Esophagus squamous epithelium (tissue), 5 donors: ENCODE results near the gene ARHGAP26. TPM values are rescaled to one million over a fixed set of nuclear protein-coding genes. Genes with fewer than 3 reads are reported as not detected.

Experiments used
- DNase-seq: peaks from one replicate; lab custom pipeline; 2025; lab: John Stamatoyannopoulos, UW
- H3K27ac ChIP-seq, 4 donors: fragments of 200-600 bp; sonication (generic); one replicate each; pipeline ENCODE4 v1.5.1; 2016 to 2019; ENCODE audit warnings: mild to moderate bottlenecking in 1 of 4
- H3K27me3 ChIP-seq, 4 donors: fragments of 200-600 bp; sonication (generic); 1 replicate in 3 of 4; 2 replicates in 1 of 4; pipeline versions ENCODE4 v1.5.1 to v1.6.0; 2017 to 2021; ENCODE audit warnings: antibody characterized with exemption in 1 of 4
- H3K36me3 ChIP-seq, 3 donors: fragments of 200-600 bp; sonication (generic); one replicate each; pipeline ENCODE4 v1.5.1; 2016 to 2019
- H3K4me1 ChIP-seq, 3 donors: fragments of 200-600 bp; sonication (generic); one replicate each; pipeline ENCODE4 v1.5.1; 2017 to 2019
- H3K4me3 ChIP-seq, 4 donors: fragments of 200-600 bp; sonication (generic); 1 replicate in 3 of 4; 2 replicates in 1 of 4; pipeline ENCODE4 v1.5.1; 2016 to 2019; ENCODE audit warnings: mild to moderate bottlenecking in 2 of 4, moderate library complexity in 1 of 4
- H3K9me3 ChIP-seq, 3 donors: fragments of 200-600 bp; sonication (generic); one replicate each; pipeline ENCODE4 v1.5.1; 2016 to 2019
- CTCF ChIP-seq, 6 experiments: fragments of 450-650 bp in 4 of 6; fragments of 200-600 bp in 2 of 6; sonication (generic) in 2 of 6; IDR thresholded peaks; one replicate each; pipeline ENCODE4 v1.5.1; 2016 to 2019; ENCODE audit warnings: antibody characterized with exemption in 6 of 6, mild to moderate bottlenecking in 4 of 6, moderate library complexity in 4 of 6
- POLR2A ChIP-seq, 4 donors: fragments of 450-650 bp; IDR thresholded peaks; one replicate each; pipeline ENCODE4 v1.6.1; 2017; ENCODE audit warnings: antibody characterized with exemption in 4 of 4, mild to moderate bottlenecking in 4 of 4, moderate library complexity in 3 of 4
- WGBS, 2 donors: methylation state at CpG; one replicate each; pipeline ENCODE4 v1.1.5; 2018; 5-methylcytosine and 5-hydroxymethylcytosine counted together
- intact Hi-C: fragments of 100-400 bp; cut with DNase I; formaldehyde crosslinking; loops from one replicate; pipeline ENCODE4 v1.15.0; 2022
- total RNA-seq, 4 donors: library from RNA; depleted of rRNA; stranded (reverse); fragments of >200 nt; gene quantifications; one replicate each; pipeline ENCODE4 v1.1.0, GENCODE V29; 2016
- donor health status: DM: yes; HTN: yes; CAD: no.

ARHGAP26 gene
- total RNA-seq, 4 donors from 2014 or later = 4.4 to 18.7 (median 15.4) TPM

- 35 to 49% methylated on average over 9 of the region's 9 CpGs for WGBS, 2 donors
- no peak for DNase-seq
- Histone ChIP-seq H3K4me1 (peaks cover 11 to 79% (median 44%) of the 10 kb centered on the region in 3 donors), H3K9me3 (no peaks in the 10 kb centered on the region), H3K27me3 (no peaks in the 10 kb centered on the region), H3K36me3 (peaks cover 0 to 25% (median 0%) of the 10 kb centered on the region in 3 donors), H3K4me3 (peak overlapping the region in 1 of 4 donors; percentile 12), H3K27ac (peak overlapping the region; percentile 35 to 76 (median 71))
- intact Hi-C loops = no loop called here
- TF ChIP-seq POLR2A (IDR thresholded peaks at IDR 0.05) = no peak
- no peak for TF ChIP-seq CTCF (IDR thresholded peaks at IDR 0.05)
These were observed 375.3 kb downstream of the ARHGAP26 start for GRCh38 chr5:143145243-143146160.

- intact Hi-C loops = no loop called here
- no peak for DNase-seq
- peak overlapping the region in 3 of 4 donors; percentile 68 to 76 (median 74) for H3K27ac ChIP-seq
- H3K9me3 ChIP-seq = no peaks in the 10 kb centered on the region
- no peaks in the 10 kb centered on the region for H3K27me3 ChIP-seq
- no peak for TF ChIP-seq POLR2A (IDR thresholded peaks at IDR 0.05)
- TF ChIP-seq CTCF (IDR thresholded peaks at IDR 0.05) = no peak
- H3K4me1 ChIP-seq = peaks cover 11 to 73% (median 42%) of the 10 kb centered on the region in 3 donors
- peaks cover 0 to 25% (median 0%) of the 10 kb centered on the region in 3 donors for H3K36me3 ChIP-seq
- no peak overlapping the region for H3K4me3 ChIP-seq
These were observed 376.0 kb downstream of the ARHGAP26 start for GRCh38 chr5:143146161-143146560.

- no peak for TF ChIP-seq CTCF (IDR thresholded peaks at IDR 0.05)
- TF ChIP-seq POLR2A (IDR thresholded peaks at IDR 0.05) = no peak
- peaks cover 0 to 25% (median 0%) of the 10 kb centered on the region in 3 donors for H3K36me3 ChIP-seq
- 74 to 87% methylated on average over 4 of the region's 4 CpGs for WGBS, 2 donors
- H3K4me3 ChIP-seq = no peak overlapping the region
- DNase-seq = no peak
- H3K27me3 ChIP-seq = no peaks in the 10 kb centered on the region
- intact Hi-C loops = no loop called here
- H3K27ac ChIP-seq = peak overlapping the region; percentile 21 to 76 (median 65)
- no peaks in the 10 kb centered on the region for H3K9me3 ChIP-seq
- peaks cover 2 to 60% (median 33%) of the 10 kb centered on the region in 3 donors for H3K4me1 ChIP-seq
These were observed 377.2 kb downstream of the ARHGAP26 start for GRCh38 chr5:143147383-143147782.

GRCh38 chr5:143147902-143148301 is 377.7 kb downstream of the ARHGAP26 start:
- TF ChIP-seq CTCF (IDR thresholded peaks at IDR 0.05) = no peak
- TF ChIP-seq POLR2A (IDR thresholded peaks at IDR 0.05) = no peak
- intact Hi-C loops = no loop called here
- H3K9me3 ChIP-seq = no peaks in the 10 kb centered on the region
- peaks cover 0 to 25% (median 0%) of the 10 kb centered on the region in 3 donors for H3K36me3 ChIP-seq
- H3K4me1 ChIP-seq = peaks cover 0 to 56% (median 27%) of the 10 kb centered on the region in 3 donors
- peak overlapping the region; percentile 21 to 76 (median 65) for H3K27ac ChIP-seq
- WGBS, 2 donors = 72 to 73% methylated on average over 6 of the region's 6 CpGs
- no peaks in the 10 kb centered on the region for H3K27me3 ChIP-seq
- H3K4me3 ChIP-seq = no peak overlapping the region
- DNase-seq = no peak

DNA sequence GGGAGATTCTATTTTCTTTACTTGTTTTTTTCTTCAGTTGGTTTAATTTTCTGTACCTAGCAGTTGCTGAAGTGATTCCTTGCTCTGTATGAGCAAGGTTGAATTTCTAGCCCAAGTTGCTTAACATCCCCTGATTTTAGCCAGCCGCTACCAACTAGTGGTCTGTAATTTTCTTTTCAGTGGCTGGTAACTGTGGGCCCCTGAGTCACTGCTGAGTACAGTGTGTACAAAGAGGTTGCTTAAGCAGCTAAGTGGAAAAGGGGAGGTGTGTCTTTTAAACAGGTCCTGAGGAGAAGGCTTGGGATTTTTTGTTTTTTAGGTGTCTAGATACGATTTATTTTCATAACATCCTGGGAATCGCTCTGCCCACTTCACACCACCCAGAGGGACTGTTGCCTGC is 378.6 kb downstream of the ARHGAP26 start:
- no peak for TF ChIP-seq POLR2A (IDR thresholded peaks at IDR 0.05)
- TF ChIP-seq CTCF (IDR thresholded peaks at IDR 0.05) = no peak
- Histone ChIP-seq H3K4me1 (peaks cover 0 to 54% (median 24%) of the 10 kb centered on the region in 3 donors), H3K27ac (peak overlapping the region; percentile 21 to 76 (median 61)), H3K36me3 (peaks cover 0 to 25% (median 0%) of the 10 kb centered on the region in 3 donors), H3K27me3 (no peaks in the 10 kb centered on the region), H3K4me3 (no peak overlapping the region), H3K9me3 (no peaks in the 10 kb centered on the region)
- 77 to 87% methylated on average over 3 of the region's 3 CpGs for WGBS, 2 donors
- intact Hi-C loops = no loop called here
- DNase-seq = no peak
